Right ventricle myocardium inferior (tissue), 1 donor: ENCODE measurements around the gene BOLL. TPM values are rescaled to one million over a fixed set of nuclear protein-coding genes. Genes with fewer than 3 reads are reported as not detected.
"Not testable (repeated sequence)": the region's sequence is repeated elsewhere in the genome, so short reads cannot be mapped to it uniquely, and the experiment has no call there.

ENCODE experiments used
- ATAC-seq: fragments of 200-7000 bp; cut with Tn5 transposase; one replicate; pipeline ENCODE4 v1.9.1; 2020; ENCODE audit warnings: mild to moderate bottlenecking, moderate library complexity
- DNase-seq: peaks from one replicate; pipeline ENCODE4 v3.0.0; 2021; ENCODE audit errors: missing footprints
- intact Hi-C: fragments of 100-400 bp; cut with DNase I; formaldehyde crosslinking; loops from one replicate; pipeline ENCODE4 v1.11.0; 2022
- total RNA-seq: library from RNA; stranded (reverse); fragmentation: NEBNext Ultra II Directional; extraction: Animal tissue kit (Norgen Biotek cat#: 25700); gene quantifications from one replicate; pipeline ENCODE4 v1.2.1, GENCODE V29; 2021
- donor health status: DM: no; HTN: yes; CAD: no; lungs with severe emphysema.

Gene BOLL
- total RNA-seq, 1 donor from 2014 or later, result not detected

GRCh38 chr2:197801033-197801432 lies 15.9 kb upstream of the BOLL start:
- ATAC-seq (no peak), DNase-seq (no peak)
- intact Hi-C loops, result loop anchor here (5.0 kb wide), 1 partner anchor 256 kb away; no protein-coding TSS in a partner anchor

- intact Hi-C loops, result loop anchor here (5.0 kb wide), 1 partner anchor 257 kb away; no protein-coding TSS in a partner anchor
- DNase-seq, result no peak
- no peak for ATAC-seq
Observed at GRCh38 chr2:197800091-197800490, 15.0 kb upstream of the BOLL start.

GRCh38 chr2:197799068-197799467 lies 13.9 kb upstream of the BOLL start:
- ATAC-seq (no peak), DNase-seq (no peak)
- intact Hi-C loops, result no loop called here

- intact Hi-C loops, result no loop called here
- ATAC-seq, result no peak
- no peak for DNase-seq
Observed at GRCh38 chr2:197798187-197798586, 13.1 kb upstream of the BOLL start.

GRCh38 chr2:197795277-197795676 lies 10.2 kb upstream of the BOLL start:
- DNase-seq (no peak), ATAC-seq (no peak)
- intact Hi-C loops, result no loop called here

GRCh38 chr2:197793456-197793855 lies 8.3 kb upstream of the BOLL start:
- intact Hi-C loops, result no loop called here
- peak; percentile 90 for ATAC-seq
- no peak for DNase-seq

- DNase-seq, result peak; percentile 80
- ATAC-seq, result peak; percentile 47
- intact Hi-C loops, result no loop called here
Observed at GRCh38 chr2:197786010-197786877, 1.1 kb upstream of the BOLL start.

GRCh38 chr2:197782126-197782525 lies 3.0 kb downstream of the BOLL start:
- intact Hi-C loops, result no loop called here
- no peak for ATAC-seq

GRCh38 chr2:197779261-197779660 lies 5.9 kb downstream of the BOLL start:
- intact Hi-C loops, result loop anchor here (2.0 to 10.0 kb wide), 2 partner anchors 72 to 264 kb away; partner anchors contain the start of gene MOB4
- ATAC-seq (no peak), DNase-seq (no peak)

More at GRCh38 chr2:197782126-197782525, 3.0 kb downstream of the BOLL start:
- no peak for DNase-seq

- intact Hi-C loops, result loop anchor here (2.0 to 10.0 kb wide), 2 partner anchors 71 to 263 kb away; partner anchors contain the start of gene MOB4
Observed at GRCh38 chr2:197777823-197778407, 7.2 kb downstream of the BOLL start.

GRCh38 chr2:197760293-197760657 lies 24.8 kb downstream of the BOLL start:
- intact Hi-C loops, result no loop called here
- ATAC-seq (no peak), DNase-seq (no peak)

More at GRCh38 chr2:197777823-197778407, 7.2 kb downstream of the BOLL start:
- DNase-seq (no peak), ATAC-seq (no peak)

- intact Hi-C loops, result no loop called here
- DNase-seq (no peak), ATAC-seq (no peak)
Observed at GRCh38 chr2:197759625-197760292, 25.4 kb downstream of the BOLL start.

- intact Hi-C loops, result no loop called here
- DNase-seq (no peak), ATAC-seq (no peak)
Observed at GRCh38 chr2:197759013-197759412, 26.1 kb downstream of the BOLL start.

GRCh38 chr2:197740200-197740599 lies 44.9 kb downstream of the BOLL start:
- no peak for ATAC-seq
- intact Hi-C loops, result no loop called here
- DNase-seq, result no peak

GRCh38 chr2:197728555-197729544 lies 56.3 kb downstream of the BOLL start:
- ATAC-seq, DNase-seq, intact Hi-C loops: not testable (repeated sequence)

- DNase-seq (no peak), ATAC-seq (no peak)
- intact Hi-C loops, result no loop called here
Observed at GRCh38 chr2:197727011-197727410, 58.1 kb downstream of the BOLL start.

GRCh38 chr2:197717863-197718262 lies 67.3 kb downstream of the BOLL start:
- no peak for DNase-seq
- no peak for ATAC-seq
- intact Hi-C loops, result no loop called here

GRCh38 chr2:197713271-197713670 lies 71.8 kb downstream of the BOLL start:
- no peak for ATAC-seq
- no peak for DNase-seq
- intact Hi-C loops, result no loop called here
